Breast epithelium (tissue), 4 donors: ENCODE measurements around the gene PIGM. TPM values are rescaled to one million over a fixed set of nuclear protein-coding genes. Genes with fewer than 3 reads are reported as not detected.
"Not testable (repeated sequence)": the region's sequence is repeated elsewhere in the genome, so short reads cannot be mapped to it uniquely, and the experiment has no call there.

Experiments used
- DNase-seq, 2 donors: peaks; one replicate each; pipeline ENCODE4 v3.0.0-alpha.2; 2019; ENCODE audit warnings: low spot score in 2 of 2
- H3K27ac ChIP-seq, 2 donors: fragments of 200-600 bp; sonication (generic) in 1 of 2; one replicate each; pipeline ENCODE4 v1.5.1; 2016 to 2019; ENCODE audit warnings: mild to moderate bottlenecking in 1 of 2
- H3K27me3 ChIP-seq, 2 donors: fragments of 200-600 bp; sonication (generic) in 1 of 2; one replicate each; pipeline versions ENCODE4 v1.5.1 to v1.6.0; 2017 to 2019; ENCODE audit warnings: control low read depth in 1 of 2, mild to moderate bottlenecking in 1 of 2
- H3K36me3 ChIP-seq: fragments of 200-600 bp; one replicate; pipeline ENCODE4 v1.5.1; 2019
- H3K4me1 ChIP-seq, 2 donors: fragments of 200-600 bp; sonication (generic); one replicate each; pipeline ENCODE4 v1.5.1; 2016 to 2019; ENCODE audit warnings: control low read depth in 1 of 2
- H3K4me3 ChIP-seq, 3 donors: fragments of 200-600 bp; sonication (generic); 1 replicate in 2 of 3; 2 replicates in 1 of 3; pipeline ENCODE4 v1.5.1; 2016 to 2019; ENCODE audit warnings: mild to moderate bottlenecking in 3 of 3, moderate library complexity in 2 of 3
- H3K9me3 ChIP-seq, 2 donors: fragments of 200-600 bp; sonication (generic) in 1 of 2; one replicate each; pipeline ENCODE4 v1.5.1; 2016 to 2019; ENCODE audit warnings: control low read depth in 1 of 2
- CTCF ChIP-seq, 3 donors: fragments of 450-650 bp; IDR thresholded peaks; one replicate each; pipeline ENCODE4 v1.5.1; 2016 to 2017; ENCODE audit warnings: antibody characterized with exemption in 3 of 3, mild to moderate bottlenecking in 3 of 3, moderate library complexity in 3 of 3
- POLR2A ChIP-seq: fragments of 450-650 bp; IDR thresholded peaks from one replicate; pipeline ENCODE4 v1.6.1; 2016; ENCODE audit warnings: antibody characterized with exemption, mild to moderate bottlenecking, moderate library complexity
- POLR2AphosphoS5 ChIP-seq, 3 donors: sonication (generic); formaldehyde crosslinking; IDR thresholded peaks; one replicate each; pipeline ENCODE4 v1.6.1; 2017; ENCODE audit warnings: antibody characterized with exemption in 3 of 3
- intact Hi-C: fragments of 100-400 bp; cut with DNase I; formaldehyde crosslinking; loops from one replicate; pipeline ENCODE4 v1.15.1; 2023; ENCODE audit warnings: low total_unique reads
- total RNA-seq, 3 donors: library from RNA; depleted of rRNA; stranded (reverse); fragments of >200 nt; gene quantifications; one replicate each; pipeline ENCODE4 v1.1.0, GENCODE V29; 2016

The PIGM gene
- total RNA-seq, 3 donors from 2014 or later, result 4.9 to 8.2 (median 5.1) TPM

- Histone ChIP-seq H3K27me3 (no peaks in the 10 kb centered on the region), H3K27ac (no peak overlapping the region), H3K4me1 (no peaks in the 10 kb centered on the region), H3K9me3 (no peaks in the 10 kb centered on the region), H3K36me3 (no peaks in the 10 kb centered on the region), H3K4me3 (no peak overlapping the region)
- intact Hi-C loops, result no loop called here
- TF ChIP-seq CTCF (IDR thresholded peaks at IDR 0.05) (no peak), POLR2AphosphoS5 (IDR thresholded peaks at IDR 0.05) (no peak), POLR2A (no peak)
- DNase-seq, result no peak
Observed at GRCh38 chr1:160052936-160053335, 21.1 kb upstream of the PIGM start.

GRCh38 chr1:160050619-160051018, 18.8 kb upstream of the PIGM start:
- no peak for DNase-seq
- no peak for TF ChIP-seq POLR2AphosphoS5 (IDR thresholded peaks at IDR 0.05)
- no peak for TF ChIP-seq CTCF (IDR thresholded peaks at IDR 0.05)
- no peak for TF ChIP-seq POLR2A
- Histone ChIP-seq H3K4me3 (no peak overlapping the region), H3K4me1 (no peaks in the 10 kb centered on the region), H3K27me3 (no peaks in the 10 kb centered on the region), H3K27ac (no peak overlapping the region), H3K9me3 (no peaks in the 10 kb centered on the region), H3K36me3 (no peaks in the 10 kb centered on the region)
- intact Hi-C loops, result no loop called here

GRCh38 chr1:160050182-160050581, 18.4 kb upstream of the PIGM start:
- intact Hi-C loops, H3K27ac ChIP-seq, H3K9me3 ChIP-seq: not testable (repeated sequence)

GRCh38 chr1:160049101-160049500, 17.3 kb upstream of the PIGM start:
- intact Hi-C loops, result no loop called here

More at GRCh38 chr1:160050182-160050581, 18.4 kb upstream of the PIGM start:
- DNase-seq, H3K36me3 ChIP-seq, H3K4me1 ChIP-seq, H3K4me3 ChIP-seq, H3K27me3 ChIP-seq: not testable (repeated sequence)

GRCh38 chr1:160048335-160048734, 16.5 kb upstream of the PIGM start:
- intact Hi-C loops, result no loop called here
- TF ChIP-seq POLR2A (no peak), POLR2AphosphoS5 (IDR thresholded peaks at IDR 0.05) (no peak)
- Histone ChIP-seq H3K27me3 (no peaks in the 10 kb centered on the region), H3K27ac (no peak overlapping the region), H3K36me3 (no peaks in the 10 kb centered on the region), H3K9me3 (no peaks in the 10 kb centered on the region), H3K4me1 (no peaks in the 10 kb centered on the region), H3K4me3 (no peak overlapping the region)
- no peak for DNase-seq

More at GRCh38 chr1:160049101-160049500, 17.3 kb upstream of the PIGM start:
- no peak for DNase-seq
- Histone ChIP-seq H3K36me3 (no peaks in the 10 kb centered on the region), H3K4me1 (no peaks in the 10 kb centered on the region), H3K4me3 (no peak overlapping the region), H3K27me3 (no peaks in the 10 kb centered on the region), H3K27ac (no peak overlapping the region), H3K9me3 (no peaks in the 10 kb centered on the region)
- TF ChIP-seq POLR2AphosphoS5 (IDR thresholded peaks at IDR 0.05), result no peak
- no peak for TF ChIP-seq CTCF (IDR thresholded peaks at IDR 0.05)
- TF ChIP-seq POLR2A, result no peak

GRCh38 chr1:160047111-160047991, 15.6 kb upstream of the PIGM start:
- Histone ChIP-seq H3K9me3 (no peaks in the 10 kb centered on the region), H3K4me1 (no peaks in the 10 kb centered on the region), H3K27ac (no peak overlapping the region), H3K4me3 (no peak overlapping the region), H3K36me3 (no peaks in the 10 kb centered on the region), H3K27me3 (no peaks in the 10 kb centered on the region)
- intact Hi-C loops, result no loop called here
- TF ChIP-seq POLR2AphosphoS5 (IDR thresholded peaks at IDR 0.05) (no peak), POLR2A (no peak), CTCF (IDR thresholded peaks at IDR 0.05) (no peak)
- DNase-seq, result no peak
